ENCODE measurements around the gene DHX8. TPM values are rescaled to one million over a fixed set of nuclear protein-coding genes. Genes with fewer than 3 reads are reported as not detected.
A peak's percentile ranks its signal among the peaks of the same experiment; 100 is the strongest.
"Not testable (repeated sequence)": the region's sequence is repeated elsewhere in the genome, so short reads cannot be mapped to it uniquely, and the experiment has no call there.

Gene DHX8
- total RNA-seq, 1 donor from 2014 or later = 134 TPM

GRCh38 chr17:43471585-43472160, 12.1 kb upstream of the DHX8 start:
- TF ChIP-seq CTCF (IDR thresholded peaks at IDR 0.05) = no peak
- no peak for TF ChIP-seq EZH2phosphoT487 (IDR thresholded peaks at IDR 0.05)
- no peak for TF ChIP-seq EZH2 (IDR thresholded peaks at IDR 0.05)
- no peak for DNase-seq (ENCODE audit: low spot score)
- Histone ChIP-seq H3K79me2 (ENCODE audit: low read depth) (no peaks in the 10 kb centered on the region), H3K27ac (no peak overlapping the region), H3K27me3 (no peaks in the 10 kb centered on the region), H3F3A (ENCODE audit: low read depth) (no peaks in the 10 kb centered on the region), H2AFZ (replicated peaks) (no peak overlapping the region), H3K4me1 (no peaks in the 10 kb centered on the region), H3K36me3 (no peaks in the 10 kb centered on the region), H3K9me3 (ENCODE audit: low read depth) (no peaks in the 10 kb centered on the region), H4K20me1 (ENCODE audit: low read depth) (no peaks in the 10 kb centered on the region), H3K4me3 (no peak overlapping the region), H3K4me2 (no peak overlapping the region), H3K9ac (no peak overlapping the region)
- Mint-ChIP-seq H3K27ac (no peak overlapping the region), H3K36me3 (no peaks in the 10 kb centered on the region), H3K4me1 (peaks cover 22% of the 10 kb centered on the region), H3K9me3 (no peaks in the 10 kb centered on the region), H3K27me3 (ENCODE audit: insufficient read depth, low read depth) (peaks cover 9% of the 10 kb centered on the region), H3K4me3 (no peak overlapping the region)

- H3K4me3 Mint-ChIP-seq = no peak overlapping the region
- no peaks in the 10 kb centered on the region for H3K4me1 ChIP-seq
- H3K27ac Mint-ChIP-seq = peak overlapping the region; percentile 48
- H3K27me3 Mint-ChIP-seq (ENCODE audit: insufficient read depth, low read depth) = peaks cover 5% of the 10 kb centered on the region
- H4K20me1 ChIP-seq (ENCODE audit: low read depth) = no peaks in the 10 kb centered on the region
- H3F3A ChIP-seq (ENCODE audit: low read depth) = no peaks in the 10 kb centered on the region
- H3K27ac ChIP-seq = no peak overlapping the region
- H3K4me1 Mint-ChIP-seq = peaks cover 12% of the 10 kb centered on the region
- H3K79me2 ChIP-seq (ENCODE audit: low read depth) = no peaks in the 10 kb centered on the region
- TF ChIP-seq EZH2 (IDR thresholded peaks at IDR 0.05) (no peak), EZH2phosphoT487 (IDR thresholded peaks at IDR 0.05) (no peak), CTCF (IDR thresholded peaks at IDR 0.05) (no peak)
- no peaks in the 10 kb centered on the region for H3K36me3 ChIP-seq
- no peak for DNase-seq (ENCODE audit: low spot score)
- H3K4me3 ChIP-seq = no peak overlapping the region
- H3K4me2 ChIP-seq = no peak overlapping the region
- H3K9ac ChIP-seq = no peak overlapping the region
- H3K9me3 Mint-ChIP-seq = no peaks in the 10 kb centered on the region
- H3K27me3 ChIP-seq = no peaks in the 10 kb centered on the region
- no peak overlapping the region for H2AFZ ChIP-seq (replicated peaks)
- H3K36me3 Mint-ChIP-seq = no peaks in the 10 kb centered on the region
- no peaks in the 10 kb centered on the region for H3K9me3 ChIP-seq (ENCODE audit: low read depth)
Measured at GRCh38 chr17:43475494-43476089, 8.2 kb upstream of the DHX8 start.

- not testable (repeated sequence) for H3K27ac Mint-ChIP-seq; H3K36me3 ChIP-seq; H3K27me3 Mint-ChIP-seq (ENCODE audit: insufficient read depth, low read depth); H3K36me3 Mint-ChIP-seq; H3K4me3 ChIP-seq; H3K9me3 Mint-ChIP-seq; H2AFZ ChIP-seq (replicated peaks); H3F3A ChIP-seq (ENCODE audit: low read depth); H3K4me1 ChIP-seq; H3K9ac ChIP-seq; DNase-seq (ENCODE audit: low spot score); H3K27me3 ChIP-seq; H4K20me1 ChIP-seq (ENCODE audit: low read depth); H3K27ac ChIP-seq; H3K9me3 ChIP-seq (ENCODE audit: low read depth); H3K4me2 ChIP-seq; H3K79me2 ChIP-seq (ENCODE audit: low read depth); H3K4me3 Mint-ChIP-seq
- H3K4me1 Mint-ChIP-seq = peaks cover 12% of the 10 kb centered on the region
Measured at GRCh38 chr17:43476306-43476705, 7.5 kb upstream of the DHX8 start.

GRCh38 chr17:43477832-43478634, 5.7 kb upstream of the DHX8 start:
- no peak for TF ChIP-seq EZH2phosphoT487 (IDR thresholded peaks at IDR 0.05)
- no peak overlapping the region for H3K27ac ChIP-seq
- H3K36me3 ChIP-seq = no peaks in the 10 kb centered on the region
- no peaks in the 10 kb centered on the region for H3K9me3 Mint-ChIP-seq
- peaks cover 6% of the 10 kb centered on the region for H3K27me3 Mint-ChIP-seq (ENCODE audit: insufficient read depth, low read depth)
- H4K20me1 ChIP-seq (ENCODE audit: low read depth) = no peaks in the 10 kb centered on the region
- no peaks in the 10 kb centered on the region for H3K27me3 ChIP-seq
- no peaks in the 10 kb centered on the region for H3K9me3 ChIP-seq (ENCODE audit: low read depth)
- no peak overlapping the region for H3K4me3 Mint-ChIP-seq
- no peak overlapping the region for H3K9ac ChIP-seq
- H3K4me2 ChIP-seq = no peak overlapping the region
- peak overlapping the region; percentile 31 for H2AFZ ChIP-seq (replicated peaks)
- H3K27ac Mint-ChIP-seq = no peak overlapping the region
- no peaks in the 10 kb centered on the region for H3F3A ChIP-seq (ENCODE audit: low read depth)
- no peak overlapping the region for H3K4me3 ChIP-seq
- DNase-seq (ENCODE audit: low spot score) = no peak
- no peaks in the 10 kb centered on the region for H3K4me1 ChIP-seq
- no peaks in the 10 kb centered on the region for H3K79me2 ChIP-seq (ENCODE audit: low read depth)
- no peaks in the 10 kb centered on the region for H3K36me3 Mint-ChIP-seq
- H3K4me1 Mint-ChIP-seq = peaks cover 12% of the 10 kb centered on the region

All from neural progenitor cell (in vitro differentiated cells).